Liver (tissue), 9 donors: Measurements from ENCODE around the gene PZP. TPM values are rescaled to one million over a fixed set of nuclear protein-coding genes. Genes with fewer than 3 reads are reported as not detected.

Experiments used
- DNase-seq: peaks from one replicate; pipeline ENCODE4 v3.0.0-alpha.2; 2017; ENCODE audit warnings: low spot score
- H3K27ac ChIP-seq, 2 donors: one replicate each; pipeline ENCODE4 v1.7.0; 2013; ENCODE audit warnings: inconsistent platforms in 2 of 2, low read length in 2 of 2, control low read depth in 1 of 2, low read depth in 1 of 2, mild to moderate bottlenecking in 1 of 2
- H3K27me3 ChIP-seq, 4 donors: one replicate each; pipeline versions ENCODE4 v1.6.1 to v1.7.0; 2013; ENCODE audit warnings: low read length in 3 of 4, inconsistent platforms in 1 of 4, mild to moderate bottlenecking in 1 of 4, moderate library complexity in 1 of 4; ENCODE audit not compliant: control insufficient read depth in 4 of 4, insufficient read depth in 4 of 4
- H3K36me3 ChIP-seq, 4 donors: one replicate each; pipeline versions ENCODE4 v1.6.1 to v1.7.0; 2013; ENCODE audit warnings: low read length in 3 of 4, mild to moderate bottlenecking in 3 of 4, low read depth in 1 of 4, moderate library complexity in 1 of 4; ENCODE audit not compliant: control insufficient read depth in 4 of 4, insufficient read depth in 3 of 4
- H3K4me1 ChIP-seq, 4 donors: one replicate each; pipeline versions ENCODE4 v1.6.1 to v1.7.0; 2013; ENCODE audit warnings: low read length in 3 of 4, mild to moderate bottlenecking in 3 of 4, moderate library complexity in 1 of 4; ENCODE audit not compliant: control insufficient read depth in 4 of 4, insufficient read depth in 4 of 4
- H3K4me3 ChIP-seq, 3 donors: one replicate each; pipeline versions ENCODE4 v1.6.1 to v1.7.0; 2013; ENCODE audit warnings: low read length in 3 of 3, control low read depth in 1 of 3, low read depth in 1 of 3, mild to moderate bottlenecking in 1 of 3
- H3K9ac ChIP-seq, 2 donors: one replicate each; pipeline ENCODE4 v1.7.0; 2013; ENCODE audit warnings: low read length in 2 of 2, mild to moderate bottlenecking in 2 of 2, moderate library complexity in 2 of 2, control low read depth in 1 of 2, low read depth in 1 of 2
- H3K9me3 ChIP-seq, 4 donors: one replicate each; pipeline versions ENCODE4 v1.6.1 to v1.7.0; 2013; ENCODE audit warnings: low read length in 3 of 4; ENCODE audit not compliant: control insufficient read depth in 4 of 4
- EGR1 ChIP-seq, 2 donors: IDR thresholded peaks; 2 replicates each; pipeline ENCODE4 v1.6.1; 2016 to 2018; ENCODE audit warnings: antibody characterized with exemption in 2 of 2, low read depth in 2 of 2
- FOXA1 ChIP-seq: IDR thresholded peaks from 2 replicates; pipeline ENCODE4 v1.6.1; 2016; ENCODE audit warnings: antibody characterized with exemption
- FOXA2 ChIP-seq: IDR thresholded peaks from 2 replicates; pipeline ENCODE4 v1.6.1; 2016; ENCODE audit warnings: antibody characterized with exemption
- GABPA ChIP-seq, 2 donors: IDR thresholded peaks in 1 of 2; conservative IDR thresholded peaks in 1 of 2; 2 replicates each; pipeline ENCODE4 v1.6.1; 2016; ENCODE audit warnings: antibody characterized with exemption in 2 of 2, mild to moderate bottlenecking in 1 of 2, moderate library complexity in 1 of 2
- HNF4A ChIP-seq, 2 donors: conservative IDR thresholded peaks; 2 replicates each; pipeline ENCODE4 v1.6.1; 2016; ENCODE audit warnings: antibody characterized with exemption in 2 of 2, mild to moderate bottlenecking in 2 of 2
- JUND ChIP-seq, 2 donors: IDR thresholded peaks; 2 replicates each; pipeline ENCODE4 v1.6.1; 2016; ENCODE audit warnings: antibody characterized with exemption in 2 of 2
- NR2F2 ChIP-seq: IDR thresholded peaks from 2 replicates; pipeline ENCODE4 v1.6.1; 2016; ENCODE audit warnings: antibody characterized with exemption
- RAD21 ChIP-seq, 2 donors: IDR thresholded peaks; 2 replicates each; pipeline ENCODE4 v1.6.1; 2016; ENCODE audit warnings: antibody characterized with exemption in 2 of 2, mild to moderate bottlenecking in 2 of 2
- RXRA ChIP-seq, 2 donors: IDR thresholded peaks; 2 replicates each; pipeline ENCODE4 v1.6.1; 2017 to 2018; ENCODE audit warnings: antibody characterized with exemption in 2 of 2, mild to moderate bottlenecking in 1 of 2
- SP1 ChIP-seq: IDR thresholded peaks from 2 replicates; pipeline ENCODE4 v1.6.1; 2018; ENCODE audit warnings: antibody characterized with exemption, mild to moderate bottlenecking
- TAF1 ChIP-seq: conservative IDR thresholded peaks from 2 replicates; pipeline ENCODE4 v1.6.1; 2016; ENCODE audit warnings: antibody characterized with exemption, mild to moderate bottlenecking
- YY1 ChIP-seq: IDR thresholded peaks from 2 replicates; pipeline ENCODE4 v1.6.1; 2016; ENCODE audit warnings: antibody characterized with exemption, mild to moderate bottlenecking
- WGBS: extraction: QIAGEN DNeasy Blood & Tissue Kit; methylation state at CpG from one replicate; pipeline ENCODE4 v1.1.7; 2013; 5-methylcytosine and 5-hydroxymethylcytosine counted together
- polyA plus RNA-seq, 2 donors: library from polyadenylated mRNA; stranded (reverse) in 1 of 2; unstranded in 1 of 2; fragments of 200-250 nt in 1 of 2; fragments of >200 nt in 1 of 2; fragmentation: Nextera tagmentation in 1 of 2; extraction: Ambion mirVana in 1 of 2; gene quantifications; one replicate each; pipeline versions ENCODE4 v1.2.1 to v1.2.3, GENCODE V29; 2013 to 2015
- total RNA-seq, 2 donors: library from RNA; depleted of rRNA; stranded (reverse); fragments of >200 nt; gene quantifications; one replicate each; pipeline ENCODE4 v1.2.3, GENCODE V29; 2014
- TF ChIP-seq, protein P1 (sequence below): fragments of 150-350 bp; IDR thresholded peaks from 2 replicates; pipeline ENCODE4 v1.5.1; 2017; ENCODE audit warnings: improper control_type of control experiment, low read depth, low read length; ENCODE audit not compliant: missing input control
- TF ChIP-seq, protein P2 (sequence below): IDR thresholded peaks from 2 replicates; pipeline ENCODE4 v1.6.1; 2016; ENCODE audit warnings: antibody characterized with exemption
- TF ChIP-seq, protein P3 (sequence below): IDR thresholded peaks from 2 replicates; pipeline ENCODE4 v1.6.1; 2016; ENCODE audit warnings: antibody characterized with exemption
- TF ChIP-seq, protein P4 (sequence below): IDR thresholded peaks from 2 replicates; pipeline ENCODE4 v1.6.1; 2016; ENCODE audit warnings: antibody characterized with exemption
- TF ChIP-seq, protein P5 (sequence below): IDR thresholded peaks from 2 replicates; pipeline ENCODE4 v1.6.1; 2016; ENCODE audit warnings: antibody characterized with exemption, mild to moderate bottlenecking
- donor health status: healthy.
- donor health status: healthy.
- donor health status: healthy.
- donor health status: healthy.
- donor health status: healthy.

The PZP gene
- total and polyA plus RNA-seq, 4 donors = 0.05 to 18.7 (median 2.8) TPM

DNA sequence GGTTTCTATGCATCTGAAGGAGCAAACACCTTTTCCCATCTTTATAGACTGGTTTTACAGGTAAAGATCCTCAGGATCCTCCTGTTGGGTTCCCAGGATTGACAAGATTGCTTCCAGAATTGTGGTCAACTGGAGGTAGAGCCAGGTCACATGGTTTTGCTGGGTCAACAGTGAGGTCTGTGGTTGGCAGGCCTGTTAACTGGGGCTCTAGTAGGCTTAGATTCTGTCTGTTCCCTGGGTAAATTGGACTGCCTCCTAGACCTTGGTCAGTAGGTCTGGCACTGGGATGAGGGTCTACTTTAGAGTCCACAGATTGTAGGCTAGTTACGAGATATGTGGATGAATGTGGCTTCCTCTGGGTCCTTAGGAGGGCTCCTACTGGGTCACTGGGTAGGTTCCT is 3.5 kb upstream of the PZP start:
- no peak for TF ChIP-seq SP1
- TF ChIP-seq JUND (IDR thresholded peaks at IDR 0.05) = no peak
- no peak for TF ChIP-seq EGR1 (IDR thresholded peaks at IDR 0.05; ENCODE audit: low read depth in 2 of 2)
- TF ChIP-seq YY1 = no peak
- TF ChIP-seq, protein P1, sequence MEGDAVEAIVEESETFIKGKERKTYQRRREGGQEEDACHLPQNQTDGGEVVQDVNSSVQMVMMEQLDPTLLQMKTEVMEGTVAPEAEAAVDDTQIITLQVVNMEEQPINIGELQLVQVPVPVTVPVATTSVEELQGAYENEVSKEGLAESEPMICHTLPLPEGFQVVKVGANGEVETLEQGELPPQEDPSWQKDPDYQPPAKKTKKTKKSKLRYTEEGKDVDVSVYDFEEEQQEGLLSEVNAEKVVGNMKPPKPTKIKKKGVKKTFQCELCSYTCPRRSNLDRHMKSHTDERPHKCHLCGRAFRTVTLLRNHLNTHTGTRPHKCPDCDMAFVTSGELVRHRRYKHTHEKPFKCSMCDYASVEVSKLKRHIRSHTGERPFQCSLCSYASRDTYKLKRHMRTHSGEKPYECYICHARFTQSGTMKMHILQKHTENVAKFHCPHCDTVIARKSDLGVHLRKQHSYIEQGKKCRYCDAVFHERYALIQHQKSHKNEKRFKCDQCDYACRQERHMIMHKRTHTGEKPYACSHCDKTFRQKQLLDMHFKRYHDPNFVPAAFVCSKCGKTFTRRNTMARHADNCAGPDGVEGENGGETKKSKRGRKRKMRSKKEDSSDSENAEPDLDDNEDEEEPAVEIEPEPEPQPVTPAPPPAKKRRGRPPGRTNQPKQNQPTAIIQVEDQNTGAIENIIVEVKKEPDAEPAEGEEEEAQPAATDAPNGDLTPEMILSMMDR = no peak
- no peak for TF ChIP-seq TAF1
- TF ChIP-seq FOXA2 = no peak
- no peak for TF ChIP-seq RAD21 (IDR thresholded peaks at IDR 0.05)
- TF ChIP-seq, protein P2, sequence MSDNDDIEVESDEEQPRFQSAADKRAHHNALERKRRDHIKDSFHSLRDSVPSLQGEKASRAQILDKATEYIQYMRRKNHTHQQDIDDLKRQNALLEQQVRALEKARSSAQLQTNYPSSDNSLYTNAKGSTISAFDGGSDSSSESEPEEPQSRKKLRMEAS = no peak
- TF ChIP-seq, protein P3, sequence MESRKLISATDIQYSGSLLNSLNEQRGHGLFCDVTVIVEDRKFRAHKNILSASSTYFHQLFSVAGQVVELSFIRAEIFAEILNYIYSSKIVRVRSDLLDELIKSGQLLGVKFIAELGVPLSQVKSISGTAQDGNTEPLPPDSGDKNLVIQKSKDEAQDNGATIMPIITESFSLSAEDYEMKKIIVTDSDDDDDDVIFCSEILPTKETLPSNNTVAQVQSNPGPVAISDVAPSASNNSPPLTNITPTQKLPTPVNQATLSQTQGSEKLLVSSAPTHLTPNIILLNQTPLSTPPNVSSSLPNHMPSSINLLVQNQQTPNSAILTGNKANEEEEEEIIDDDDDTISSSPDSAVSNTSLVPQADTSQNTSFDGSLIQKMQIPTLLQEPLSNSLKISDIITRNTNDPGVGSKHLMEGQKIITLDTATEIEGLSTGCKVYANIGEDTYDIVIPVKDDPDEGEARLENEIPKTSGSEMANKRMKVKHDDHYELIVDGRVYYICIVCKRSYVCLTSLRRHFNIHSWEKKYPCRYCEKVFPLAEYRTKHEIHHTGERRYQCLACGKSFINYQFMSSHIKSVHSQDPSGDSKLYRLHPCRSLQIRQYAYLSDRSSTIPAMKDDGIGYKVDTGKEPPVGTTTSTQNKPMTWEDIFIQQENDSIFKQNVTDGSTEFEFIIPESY = no peak
- no peak for TF ChIP-seq RXRA (IDR thresholded peaks at IDR 0.05)
- TF ChIP-seq GABPA (IDR thresholded peaks at IDR 0.05 in 1 of 2, conservative IDR thresholded peaks at IDR 0.05 in 1 of 2) = no peak
- TF ChIP-seq HNF4A (conservative IDR thresholded peaks at IDR 0.05) = no peak
- TF ChIP-seq, protein P4, sequence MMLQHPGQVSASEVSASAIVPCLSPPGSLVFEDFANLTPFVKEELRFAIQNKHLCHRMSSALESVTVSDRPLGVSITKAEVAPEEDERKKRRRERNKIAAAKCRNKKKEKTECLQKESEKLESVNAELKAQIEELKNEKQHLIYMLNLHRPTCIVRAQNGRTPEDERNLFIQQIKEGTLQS = no peak
- TF ChIP-seq, protein P5, sequence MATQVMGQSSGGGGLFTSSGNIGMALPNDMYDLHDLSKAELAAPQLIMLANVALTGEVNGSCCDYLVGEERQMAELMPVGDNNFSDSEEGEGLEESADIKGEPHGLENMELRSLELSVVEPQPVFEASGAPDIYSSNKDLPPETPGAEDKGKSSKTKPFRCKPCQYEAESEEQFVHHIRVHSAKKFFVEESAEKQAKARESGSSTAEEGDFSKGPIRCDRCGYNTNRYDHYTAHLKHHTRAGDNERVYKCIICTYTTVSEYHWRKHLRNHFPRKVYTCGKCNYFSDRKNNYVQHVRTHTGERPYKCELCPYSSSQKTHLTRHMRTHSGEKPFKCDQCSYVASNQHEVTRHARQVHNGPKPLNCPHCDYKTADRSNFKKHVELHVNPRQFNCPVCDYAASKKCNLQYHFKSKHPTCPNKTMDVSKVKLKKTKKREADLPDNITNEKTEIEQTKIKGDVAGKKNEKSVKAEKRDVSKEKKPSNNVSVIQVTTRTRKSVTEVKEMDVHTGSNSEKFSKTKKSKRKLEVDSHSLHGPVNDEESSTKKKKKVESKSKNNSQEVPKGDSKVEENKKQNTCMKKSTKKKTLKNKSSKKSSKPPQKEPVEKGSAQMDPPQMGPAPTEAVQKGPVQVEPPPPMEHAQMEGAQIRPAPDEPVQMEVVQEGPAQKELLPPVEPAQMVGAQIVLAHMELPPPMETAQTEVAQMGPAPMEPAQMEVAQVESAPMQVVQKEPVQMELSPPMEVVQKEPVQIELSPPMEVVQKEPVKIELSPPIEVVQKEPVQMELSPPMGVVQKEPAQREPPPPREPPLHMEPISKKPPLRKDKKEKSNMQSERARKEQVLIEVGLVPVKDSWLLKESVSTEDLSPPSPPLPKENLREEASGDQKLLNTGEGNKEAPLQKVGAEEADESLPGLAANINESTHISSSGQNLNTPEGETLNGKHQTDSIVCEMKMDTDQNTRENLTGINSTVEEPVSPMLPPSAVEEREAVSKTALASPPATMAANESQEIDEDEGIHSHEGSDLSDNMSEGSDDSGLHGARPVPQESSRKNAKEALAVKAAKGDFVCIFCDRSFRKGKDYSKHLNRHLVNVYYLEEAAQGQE = no peak
- TF ChIP-seq NR2F2 = no peak
- Histone ChIP-seq H3K4me3 (no peak overlapping the region), H3K9ac (no peak overlapping the region), H3K9me3 (peaks cover 0 to 1% (median 0%) of the 10 kb centered on the region in 4 donors), H3K36me3 (no peaks in the 10 kb centered on the region), H3K27me3 (no peaks in the 10 kb centered on the region), H3K27ac (no peak overlapping the region), H3K4me1 (peaks cover 0 to 4% (median 0%) of the 10 kb centered on the region in 4 donors)
- 98% methylated on average over 1 of the region's 1 CpG for WGBS
- DNase-seq = no peak

DNA sequence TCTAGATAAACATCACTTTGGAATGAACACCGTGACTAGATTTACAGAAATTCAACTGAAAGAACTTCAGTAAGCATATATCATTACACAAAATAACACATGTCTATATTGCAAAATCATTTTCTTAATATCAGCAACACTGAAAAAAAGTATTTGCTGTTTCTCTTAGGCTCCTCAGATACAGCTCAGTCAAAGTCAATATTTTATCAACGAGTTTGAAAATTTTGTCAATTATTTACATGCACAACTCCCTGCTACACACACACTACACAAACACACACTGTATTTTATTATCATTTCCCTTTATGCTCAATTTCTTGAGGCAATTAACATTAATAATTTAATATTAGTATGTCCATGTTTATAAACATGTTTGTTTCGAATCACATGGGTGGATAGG is 3.8 kb downstream of the PZP start:
- Histone ChIP-seq H3K9me3 (no peaks in the 10 kb centered on the region), H3K9ac (peak overlapping the region in 1 of 2 donors; percentile 25), H3K27ac (peak overlapping the region in 1 of 2 donors; percentile 40), H3K4me1 (peaks cover 3 to 10% (median 4%) of the 10 kb centered on the region in 4 donors), H3K4me3 (peak overlapping the region in 1 of 3 donors; percentile 9), H3K36me3 (peaks cover 0 to 16% (median 6%) of the 10 kb centered on the region in 4 donors), H3K27me3 (no peaks in the 10 kb centered on the region)
- DNase-seq = no peak
- no peak for TF ChIP-seq YY1
- TF ChIP-seq RXRA (IDR thresholded peaks at IDR 0.05) = peak in 1 of 2 donors; percentile 10
- no peak for TF ChIP-seq RAD21 (IDR thresholded peaks at IDR 0.05)
- TF ChIP-seq FOXA2 = peak; percentile 6
- TF ChIP-seq FOXA1 = no peak
- TF ChIP-seq, protein P5 = no peak
- TF ChIP-seq SP1 = peak; percentile 31
- WGBS = 34% methylated on average over 3 of the region's 3 CpGs
